Measurements from ENCODE around the gene DNAJC21.

The DNAJC21 gene

DNA sequence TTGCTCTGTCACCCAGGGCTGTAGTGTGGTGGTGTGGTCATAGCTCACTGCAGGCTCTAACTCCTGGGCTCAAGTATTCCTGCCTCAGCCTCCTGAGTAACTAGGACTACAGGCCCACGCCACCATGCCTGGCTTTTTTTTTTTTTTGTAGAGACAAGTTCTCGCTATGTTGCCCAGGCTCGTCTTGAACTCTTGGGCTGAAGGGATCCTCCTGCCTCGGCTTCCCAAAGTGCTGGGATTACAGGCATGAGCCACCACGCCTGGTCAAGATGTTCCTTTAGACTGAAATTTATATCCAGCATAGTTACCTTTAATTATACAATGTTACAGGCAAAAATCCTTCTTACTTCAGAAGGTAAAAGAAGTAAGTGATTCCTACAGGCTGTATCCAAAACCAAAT, 1.6 kb upstream of the DNAJC21 start:
- H3K4me3 ChIP-seq (ENCODE audit: low read depth, low read length) = no peak overlapping the region
- TF ChIP-seq, protein P1, sequence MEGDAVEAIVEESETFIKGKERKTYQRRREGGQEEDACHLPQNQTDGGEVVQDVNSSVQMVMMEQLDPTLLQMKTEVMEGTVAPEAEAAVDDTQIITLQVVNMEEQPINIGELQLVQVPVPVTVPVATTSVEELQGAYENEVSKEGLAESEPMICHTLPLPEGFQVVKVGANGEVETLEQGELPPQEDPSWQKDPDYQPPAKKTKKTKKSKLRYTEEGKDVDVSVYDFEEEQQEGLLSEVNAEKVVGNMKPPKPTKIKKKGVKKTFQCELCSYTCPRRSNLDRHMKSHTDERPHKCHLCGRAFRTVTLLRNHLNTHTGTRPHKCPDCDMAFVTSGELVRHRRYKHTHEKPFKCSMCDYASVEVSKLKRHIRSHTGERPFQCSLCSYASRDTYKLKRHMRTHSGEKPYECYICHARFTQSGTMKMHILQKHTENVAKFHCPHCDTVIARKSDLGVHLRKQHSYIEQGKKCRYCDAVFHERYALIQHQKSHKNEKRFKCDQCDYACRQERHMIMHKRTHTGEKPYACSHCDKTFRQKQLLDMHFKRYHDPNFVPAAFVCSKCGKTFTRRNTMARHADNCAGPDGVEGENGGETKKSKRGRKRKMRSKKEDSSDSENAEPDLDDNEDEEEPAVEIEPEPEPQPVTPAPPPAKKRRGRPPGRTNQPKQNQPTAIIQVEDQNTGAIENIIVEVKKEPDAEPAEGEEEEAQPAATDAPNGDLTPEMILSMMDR (IDR thresholded peaks at IDR 0.05; ENCODE audit: insufficient read depth, low read depth, low read length, missing control alignments) = no peak
- DNase-seq (ENCODE audit: low read depth) = no peak

DNA sequence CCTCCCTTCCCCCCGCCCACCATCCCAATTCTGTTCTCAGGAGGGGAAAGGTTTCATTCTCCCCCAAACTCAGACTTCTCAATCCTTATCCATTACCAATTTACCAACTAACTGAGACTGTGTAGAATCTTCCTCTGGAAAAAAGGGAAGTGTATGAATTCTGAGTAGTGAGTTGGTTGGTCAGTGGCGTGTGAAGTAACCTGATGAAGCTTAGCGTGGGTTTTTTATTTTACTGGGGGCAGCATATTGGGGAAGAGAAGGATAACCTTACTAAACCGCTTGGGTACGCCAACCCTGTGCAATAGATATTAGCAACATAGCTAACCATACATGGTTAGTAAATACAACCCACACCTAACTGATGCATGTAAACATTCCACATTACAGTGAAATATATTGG, 1.1 kb upstream of the DNAJC21 start:
- TF ChIP-seq, protein P1 (IDR thresholded peaks at IDR 0.05; ENCODE audit: insufficient read depth, low read depth, low read length, missing control alignments) = no peak
- DNase-seq (ENCODE audit: low read depth) = no peak
- no peak overlapping the region for H3K4me3 ChIP-seq (ENCODE audit: low read depth, low read length)

DNA sequence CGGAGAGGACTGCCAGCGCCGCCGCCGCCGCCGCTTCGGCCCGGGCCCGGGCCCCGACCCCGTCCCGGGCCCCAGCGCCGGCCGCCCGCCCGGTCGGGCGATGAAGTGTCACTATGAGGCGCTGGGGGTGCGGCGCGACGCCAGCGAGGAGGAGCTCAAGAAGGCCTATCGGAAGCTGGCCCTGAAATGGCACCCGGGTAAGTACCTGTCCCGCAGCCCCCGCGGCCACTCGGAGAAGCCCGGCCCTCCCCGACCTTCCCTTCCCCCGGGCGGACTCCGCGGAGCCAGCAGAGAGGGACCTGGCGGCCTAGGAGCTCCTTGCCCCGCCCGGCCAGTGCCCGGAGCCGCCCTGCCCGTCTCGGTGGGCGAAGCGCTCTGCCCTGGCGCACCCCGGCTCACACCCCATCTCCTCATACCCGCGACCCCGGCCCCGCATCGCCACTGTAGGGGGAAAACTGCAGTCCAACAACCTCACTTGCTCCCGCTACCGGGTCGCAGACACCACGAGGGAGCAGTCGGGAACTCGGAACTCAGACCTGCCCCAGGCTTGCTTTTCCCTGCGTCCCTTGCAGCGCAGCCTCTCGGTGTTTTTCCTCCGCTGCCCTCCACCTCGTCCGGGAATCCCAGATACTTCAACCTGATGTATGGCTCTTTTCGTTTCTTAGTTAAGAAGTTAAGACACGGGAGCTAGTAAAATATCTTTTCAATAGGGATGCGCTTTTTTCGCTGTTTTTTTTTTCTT, 532 bp downstream of the DNAJC21 start:
- peak overlapping the region; percentile 88 for H3K4me3 ChIP-seq (ENCODE audit: low read depth, low read length)
- TF ChIP-seq, protein P1 (IDR thresholded peaks at IDR 0.05; ENCODE audit: insufficient read depth, low read depth, low read length, missing control alignments) = no peak
- peak; percentile 94 for DNase-seq (ENCODE audit: low read depth)

DNA sequence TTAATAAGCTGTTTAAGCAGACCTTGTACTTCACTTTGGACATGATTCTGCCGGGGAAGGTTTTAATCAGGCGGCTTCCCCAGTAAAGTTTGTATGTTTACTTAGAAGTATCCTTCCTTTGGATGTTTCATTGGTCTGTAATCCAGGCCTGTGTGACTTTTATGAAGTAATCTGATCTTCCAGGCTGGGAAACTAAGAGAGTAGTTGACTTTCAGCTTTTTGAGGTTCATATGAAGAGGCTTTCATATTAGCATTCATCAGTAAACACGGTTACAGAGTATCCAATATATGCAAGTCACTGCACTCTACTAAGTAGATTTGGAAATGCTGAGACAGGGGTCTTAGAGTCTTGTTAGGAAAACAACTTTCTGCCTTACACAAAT, 1.1 kb downstream of the DNAJC21 start:
- no peak for DNase-seq (ENCODE audit: low read depth)
- peak overlapping the region; percentile 88 for H3K4me3 ChIP-seq (ENCODE audit: low read depth, low read length)
- TF ChIP-seq, protein P1 (IDR thresholded peaks at IDR 0.05; ENCODE audit: insufficient read depth, low read depth, low read length, missing control alignments) = no peak

DNA sequence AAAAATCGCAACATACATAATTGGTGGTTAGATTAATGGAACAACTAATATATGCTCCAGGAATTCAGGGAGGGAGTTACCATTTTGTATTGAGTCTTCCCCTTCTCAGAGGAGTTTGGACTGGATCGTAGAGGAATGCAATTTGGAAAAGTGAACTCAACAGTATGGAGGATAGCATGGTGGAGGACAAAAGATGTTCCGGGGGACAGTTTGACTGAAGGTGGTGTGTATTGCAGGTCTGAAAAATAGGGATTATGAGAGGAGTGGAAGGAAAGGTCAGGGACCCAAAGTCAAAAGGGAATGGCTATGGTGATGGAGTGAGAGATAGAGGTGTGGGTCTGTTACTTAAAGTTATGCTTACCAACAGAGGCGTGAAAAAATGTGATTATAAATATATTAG, 1.5 kb downstream of the DNAJC21 start:
- peak overlapping the region; percentile 88 for H3K4me3 ChIP-seq (ENCODE audit: low read depth, low read length)
- TF ChIP-seq, protein P1 (IDR thresholded peaks at IDR 0.05; ENCODE audit: insufficient read depth, low read depth, low read length, missing control alignments) = no peak
- no peak for DNase-seq (ENCODE audit: low read depth)

DNA sequence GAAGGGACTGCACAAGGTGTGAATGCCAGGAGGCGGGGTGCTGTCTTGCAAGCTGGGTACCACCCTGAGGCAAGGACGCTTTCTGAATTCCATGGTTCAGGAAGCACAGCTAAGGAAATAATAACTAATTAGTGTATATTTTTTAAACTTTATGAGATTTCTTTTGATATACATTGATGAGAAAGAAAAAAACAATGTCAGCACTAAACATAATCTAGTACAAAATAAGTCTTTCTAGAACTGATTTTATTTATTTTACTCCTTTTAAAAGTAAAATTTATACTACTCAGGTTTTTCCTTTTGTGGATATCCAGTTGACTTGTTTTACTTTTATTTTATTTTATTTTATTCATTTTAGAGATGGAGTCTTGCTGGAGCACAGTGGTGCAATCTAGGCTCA, 3.6 kb downstream of the DNAJC21 start:
- no peak overlapping the region for H3K4me3 ChIP-seq (ENCODE audit: low read depth, low read length)
- TF ChIP-seq, protein P1 (IDR thresholded peaks at IDR 0.05; ENCODE audit: insufficient read depth, low read depth, low read length, missing control alignments) = no peak
- no peak for DNase-seq (ENCODE audit: low read depth)

DNA sequence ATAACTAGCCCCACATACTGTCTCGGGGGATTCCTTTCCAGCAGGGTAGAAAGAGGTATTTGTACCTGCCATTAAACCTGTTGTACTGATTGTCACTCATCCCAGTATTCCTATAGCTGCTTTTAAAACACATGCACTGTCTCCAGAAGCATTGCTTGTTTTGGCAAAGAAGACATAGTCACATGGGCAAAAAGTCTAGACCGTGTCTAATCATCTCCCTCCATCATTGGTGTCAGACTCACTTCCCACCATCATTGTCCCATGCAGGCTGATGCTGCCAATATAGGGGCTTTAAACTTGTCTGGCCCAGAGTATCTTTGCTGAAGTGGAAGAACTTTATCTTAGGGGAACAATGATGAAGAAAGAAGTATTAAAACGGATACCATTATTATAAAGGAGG, 12.6 kb downstream of the DNAJC21 start:
- TF ChIP-seq, protein P1 (IDR thresholded peaks at IDR 0.05; ENCODE audit: insufficient read depth, low read depth, low read length, missing control alignments) = no peak
- no peak for DNase-seq (ENCODE audit: low read depth)

More for the DNA sequence above, 12.6 kb downstream of the DNAJC21 start:
- no peak overlapping the region for H3K4me3 ChIP-seq (ENCODE audit: low read depth, low read length)
